Sigmoid colon (tissue), 3 donors: Measurements from ENCODE around the gene CD81.

Experiments used
- POLR2A ChIP-seq, 2 donors: fragments of 450-650 bp; IDR thresholded peaks; one replicate each; pipeline ENCODE4 v1.6.1; 2016; ENCODE audit warnings: antibody characterized with exemption in 2 of 2, mild to moderate bottlenecking in 2 of 2, moderate library complexity in 2 of 2
- TF ChIP-seq, protein P1 (sequence below), 4 experiments: fragments of 450-650 bp in 3 of 4; fragments of 200-600 bp in 1 of 4; IDR thresholded peaks; one replicate each; pipeline ENCODE4 v1.5.1; 2016 to 2019; ENCODE audit warnings: antibody characterized with exemption in 4 of 4, mild to moderate bottlenecking in 3 of 4, moderate library complexity in 2 of 4

DNA sequence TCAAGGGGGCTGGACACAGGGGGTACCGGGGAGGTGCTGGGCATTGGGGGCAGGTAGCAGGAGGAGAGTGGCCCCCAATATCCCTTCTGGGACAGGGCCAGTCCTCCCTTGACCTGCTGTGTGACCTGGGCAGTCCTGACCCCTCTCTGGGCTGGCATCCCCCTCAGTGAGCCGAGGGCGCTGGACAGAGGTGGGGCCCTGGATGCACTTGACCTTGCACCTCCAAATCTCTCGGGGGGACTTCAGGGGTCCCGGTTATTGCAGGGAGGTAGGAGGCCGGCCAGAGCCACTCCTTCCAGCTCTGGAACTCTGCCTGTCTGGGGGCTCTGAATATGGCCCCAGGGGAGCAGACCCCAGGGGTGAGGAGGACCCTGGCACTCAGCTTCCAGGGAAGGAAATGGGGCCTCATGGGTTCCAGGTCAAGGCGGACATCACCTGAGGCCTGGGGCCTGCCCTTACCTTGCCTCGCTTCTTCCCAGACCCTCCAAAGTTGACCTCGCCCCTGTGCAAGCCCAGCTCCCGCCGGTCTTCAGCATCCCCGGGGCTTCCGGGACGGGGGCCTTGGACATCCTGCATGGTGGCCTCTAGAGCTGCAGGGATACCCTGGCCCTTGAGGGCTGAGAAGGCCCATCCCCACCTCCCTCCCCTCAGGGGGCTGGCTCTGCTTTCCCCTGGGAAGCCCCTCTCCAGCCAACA is 45.5 kb downstream of the CD81 start:
- TF ChIP-seq, protein P1, sequence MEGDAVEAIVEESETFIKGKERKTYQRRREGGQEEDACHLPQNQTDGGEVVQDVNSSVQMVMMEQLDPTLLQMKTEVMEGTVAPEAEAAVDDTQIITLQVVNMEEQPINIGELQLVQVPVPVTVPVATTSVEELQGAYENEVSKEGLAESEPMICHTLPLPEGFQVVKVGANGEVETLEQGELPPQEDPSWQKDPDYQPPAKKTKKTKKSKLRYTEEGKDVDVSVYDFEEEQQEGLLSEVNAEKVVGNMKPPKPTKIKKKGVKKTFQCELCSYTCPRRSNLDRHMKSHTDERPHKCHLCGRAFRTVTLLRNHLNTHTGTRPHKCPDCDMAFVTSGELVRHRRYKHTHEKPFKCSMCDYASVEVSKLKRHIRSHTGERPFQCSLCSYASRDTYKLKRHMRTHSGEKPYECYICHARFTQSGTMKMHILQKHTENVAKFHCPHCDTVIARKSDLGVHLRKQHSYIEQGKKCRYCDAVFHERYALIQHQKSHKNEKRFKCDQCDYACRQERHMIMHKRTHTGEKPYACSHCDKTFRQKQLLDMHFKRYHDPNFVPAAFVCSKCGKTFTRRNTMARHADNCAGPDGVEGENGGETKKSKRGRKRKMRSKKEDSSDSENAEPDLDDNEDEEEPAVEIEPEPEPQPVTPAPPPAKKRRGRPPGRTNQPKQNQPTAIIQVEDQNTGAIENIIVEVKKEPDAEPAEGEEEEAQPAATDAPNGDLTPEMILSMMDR (IDR thresholded peaks at IDR 0.05): no peak
- TF ChIP-seq POLR2A (IDR thresholded peaks at IDR 0.05): no peak
